Measurements from ENCODE around the gene RAB5B. TPM values are rescaled to one million over a fixed set of nuclear protein-coding genes. Genes with fewer than 3 reads are reported as not detected.

Gene RAB5B
- total and polyA plus RNA-seq, 10 of the 15 experiments (the other 5 are each of a cell fraction or from before 2014, with no cell fraction given), result 7.5 to 149 (median 37.8) TPM

DNA sequence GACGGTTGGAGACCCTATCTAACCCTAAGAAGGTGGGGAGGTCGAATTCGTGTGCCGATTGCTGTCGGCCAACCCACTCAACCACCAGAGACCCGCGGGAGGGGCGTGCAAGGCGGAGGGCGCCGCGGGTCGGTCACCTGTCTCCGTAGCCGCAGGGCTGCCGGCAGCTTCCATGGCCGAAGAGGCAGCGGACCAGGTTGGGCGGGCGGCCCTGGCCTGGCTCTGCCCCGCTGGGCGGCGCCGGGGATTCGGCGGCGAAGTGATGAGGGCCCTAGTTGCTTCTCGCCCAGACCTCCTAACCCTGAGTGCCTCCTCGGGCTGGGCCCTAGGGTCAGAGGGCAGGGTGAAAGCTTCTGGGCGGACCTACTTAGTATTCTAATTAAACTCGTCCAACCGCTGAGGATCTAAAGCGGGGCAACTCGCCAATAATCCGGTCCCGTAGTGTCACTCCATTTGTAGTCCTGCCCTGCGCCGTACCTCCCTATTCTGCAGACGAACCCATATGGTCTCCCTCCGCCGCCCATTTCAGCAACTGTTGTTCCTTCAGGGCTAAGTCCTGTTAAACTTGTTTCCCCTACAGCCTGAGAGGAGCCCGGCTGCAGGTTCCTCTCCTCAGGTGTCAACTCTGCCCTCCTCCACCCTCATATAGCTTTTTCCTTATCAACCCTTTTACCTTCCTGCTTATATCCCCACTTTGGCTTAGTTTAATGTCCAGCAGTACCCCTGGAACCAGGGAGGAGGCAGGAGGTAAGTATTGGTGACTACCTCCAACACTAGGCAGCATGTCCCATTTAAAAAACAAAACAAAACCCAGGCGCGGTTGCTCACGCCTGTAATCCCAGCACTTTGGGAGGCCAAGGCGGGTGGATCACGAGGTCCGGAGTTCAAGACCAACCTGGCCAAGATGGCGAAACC lies 46.0 kb upstream of the RAB5B start, which contains the start of gene PYM1:
TSS of gene PYM1 (minus strand) at position 307 of the 915 bp plus-strand sequence. CDS start at position 174, 133 bp downstream.
- H3K9me3 ChIP-seq (replicated peaks; ENCODE audit: control insufficient read depth, insufficient read depth, low read length), result no peaks in the 10 kb centered on the region
- peak within 1 kb of the TSS; percentile 96 for H3K27ac ChIP-seq (ENCODE audit: control insufficient read depth, insufficient read depth)
- BruUV-seq (replicated peaks), result no TSS peak
- ChIA-PET RAD21 (ENCODE audit: unreplicated experiment) (interaction anchor here (0.7 to 5.3 kb wide), 9 partner anchors 12 to 188 kb away, joined by 3 to 30 read pairs (median 12); partner anchors contain the start of genes DNAJC14, ORMDL2, RAB5B and SARNP), SMC1A (ENCODE audit: uncharacterized antibody, unreplicated experiment) (interaction anchor here (0.8 to 4.8 kb wide), 12 partner anchors 9 to 208 kb away, joined by 3 to 34 read pairs (median 6); partner anchors contain the start of genes DNAJC14, ORMDL2, RDH5 and SARNP), CTCF (interaction anchor here (0.7 to 6.8 kb wide), 18 partner anchors 11 to 262 kb away, joined by 3 to 57 read pairs (median 4); partner anchors contain the start of genes DNAJC14, GDF11, ORMDL2 and PA2G4), POLR2A (interaction anchor here (0.6 to 7.3 kb wide), 17 partner anchors 8 to 797 kb away, joined by 3 to 66 read pairs (median 6); partner anchors contain the start of genes CD63, DNAJC14, NACA and ORMDL2)
- peak within 1 kb of the TSS; percentile 61 for H2AFZ ChIP-seq (ENCODE audit: control insufficient read depth, low read depth, low read length)
- H3K36me3 ChIP-seq (ENCODE audit: control insufficient read depth in 2 of 2, insufficient read depth in 2 of 2, low read length in 1 of 2), result peaks cover 0 to 11% of the 10 kb centered on the region in 2 experiments; a peak in 1 of 4 replicates
- no peaks in the 10 kb centered on the region for H4K20me1 ChIP-seq (ENCODE audit: control insufficient read depth, insufficient read depth)
- H3K27me3 ChIP-seq (replicated peaks in 1 of 2; ENCODE audit: control insufficient read depth in 2 of 2, insufficient read depth in 2 of 2, low read length in 1 of 2), result no peaks in the 10 kb centered on the region
- under 1% methylated on average over 49 of the region's 49 CpGs for WGBS (ENCODE audit: insufficient coverage, insufficient replicate concordance, low lambda C conversion rate, missing lambda C conversion rate)
- peak; percentile 62 for ATAC-seq
- H3K4me3 ChIP-seq, result peak within 1 kb of the TSS; percentile 93
- peaks cover 4% of the 10 kb centered on the region; the same call in 1 of the 2 replicates for H3K4me1 ChIP-seq (ENCODE audit: control insufficient read depth, insufficient read depth, low read length)
- peaks cover 65% of the 10 kb centered on the region for H3K79me2 ChIP-seq (ENCODE audit: control insufficient read depth, insufficient read depth, low read length)
- H3K9ac ChIP-seq (ENCODE audit: control insufficient read depth, insufficient read depth, low read length), result peak within 1 kb of the TSS; percentile 99
- intact Hi-C loops (cut with micrococcal nuclease; ENCODE audit: unreplicated experiment), result loop anchor here (2.0 to 5.0 kb wide), 3 partner anchors 111 to 189 kb away; partner anchors contain the start of genes PA2G4, RPL41, SARNP and ZC3H10
- in situ Hi-C loops (cut with MboI), result loop anchor here (5.0 kb wide), 1 partner anchor 101 kb away; the partner anchor contains the start of gene DNAJC14
- peak; percentile 23 for FAIRE-seq
- peak within 1 kb of the TSS; percentile 98 for H3K4me2 ChIP-seq (ENCODE audit: control insufficient read depth, insufficient read depth)
- peak; percentile 76 for DNase-seq (ENCODE audit: low read depth, low spot score)
- TF ChIP-seq NFYB (IDR thresholded peaks at IDR 0.05; ENCODE audit: insufficient read depth, low read depth, low read length), result peak; percentile 60; the same call in 1 of the 2 replicates
- TF ChIP-seq CHD2 (IDR thresholded peaks at IDR 0.05; ENCODE audit: borderline replicate concordance, low read depth, low read length), result no peak
- TF ChIP-seq YBX1 (IDR thresholded peaks at IDR 0.05), result no peak
- no peak for TF ChIP-seq HCFC1 (IDR thresholded peaks at IDR 0.05; ENCODE audit: low read length)
- TF ChIP-seq BHLHE40 (IDR thresholded peaks at IDR 0.05; ENCODE audit: borderline replicate concordance in 1 of 2, low read depth in 2 of 2, low read length in 1 of 2), result peak in 1 of 2 experiments; percentile 57; a peak in 1 of 4 replicates
- TF ChIP-seq, protein P1, sequence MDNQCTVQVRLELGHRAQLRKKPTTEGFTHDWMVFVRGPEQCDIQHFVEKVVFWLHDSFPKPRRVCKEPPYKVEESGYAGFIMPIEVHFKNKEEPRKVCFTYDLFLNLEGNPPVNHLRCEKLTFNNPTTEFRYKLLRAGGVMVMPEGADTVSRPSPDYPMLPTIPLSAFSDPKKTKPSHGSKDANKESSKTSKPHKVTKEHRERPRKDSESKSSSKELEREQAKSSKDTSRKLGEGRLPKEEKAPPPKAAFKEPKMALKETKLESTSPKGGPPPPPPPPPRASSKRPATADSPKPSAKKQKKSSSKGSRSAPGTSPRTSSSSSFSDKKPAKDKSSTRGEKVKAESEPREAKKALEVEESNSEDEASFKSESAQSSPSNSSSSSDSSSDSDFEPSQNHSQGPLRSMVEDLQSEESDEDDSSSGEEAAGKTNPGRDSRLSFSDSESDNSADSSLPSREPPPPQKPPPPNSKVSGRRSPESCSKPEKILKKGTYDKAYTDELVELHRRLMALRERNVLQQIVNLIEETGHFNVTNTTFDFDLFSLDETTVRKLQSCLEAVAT (IDR thresholded peaks at IDR 0.05), result peak; percentile 58; the same call in 1 of the 2 replicates
- TF ChIP-seq, protein P2, sequence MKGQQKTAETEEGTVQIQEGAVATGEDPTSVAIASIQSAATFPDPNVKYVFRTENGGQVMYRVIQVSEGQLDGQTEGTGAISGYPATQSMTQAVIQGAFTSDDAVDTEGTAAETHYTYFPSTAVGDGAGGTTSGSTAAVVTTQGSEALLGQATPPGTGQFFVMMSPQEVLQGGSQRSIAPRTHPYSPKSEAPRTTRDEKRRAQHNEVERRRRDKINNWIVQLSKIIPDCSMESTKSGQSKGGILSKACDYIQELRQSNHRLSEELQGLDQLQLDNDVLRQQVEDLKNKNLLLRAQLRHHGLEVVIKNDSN (IDR thresholded peaks at IDR 0.05; ENCODE audit: borderline replicate concordance, extremely low read length, insufficient read depth, low read depth, low read length), result no peak
- no peak for TF ChIP-seq NRF1 (conservative IDR thresholded peaks at IDR 0.05; ENCODE audit: low read depth, low read length)
- peak; percentile 50; the same call in 1 of the 2 replicates for TF ChIP-seq POLR2AphosphoS2 (IDR thresholded peaks at IDR 0.05; ENCODE audit: low read depth, low read length)
- TF ChIP-seq DPF2 (IDR thresholded peaks at IDR 0.05), result peak; percentile 50; the same call in 1 of the 2 replicates
- TF ChIP-seq, protein P3, sequence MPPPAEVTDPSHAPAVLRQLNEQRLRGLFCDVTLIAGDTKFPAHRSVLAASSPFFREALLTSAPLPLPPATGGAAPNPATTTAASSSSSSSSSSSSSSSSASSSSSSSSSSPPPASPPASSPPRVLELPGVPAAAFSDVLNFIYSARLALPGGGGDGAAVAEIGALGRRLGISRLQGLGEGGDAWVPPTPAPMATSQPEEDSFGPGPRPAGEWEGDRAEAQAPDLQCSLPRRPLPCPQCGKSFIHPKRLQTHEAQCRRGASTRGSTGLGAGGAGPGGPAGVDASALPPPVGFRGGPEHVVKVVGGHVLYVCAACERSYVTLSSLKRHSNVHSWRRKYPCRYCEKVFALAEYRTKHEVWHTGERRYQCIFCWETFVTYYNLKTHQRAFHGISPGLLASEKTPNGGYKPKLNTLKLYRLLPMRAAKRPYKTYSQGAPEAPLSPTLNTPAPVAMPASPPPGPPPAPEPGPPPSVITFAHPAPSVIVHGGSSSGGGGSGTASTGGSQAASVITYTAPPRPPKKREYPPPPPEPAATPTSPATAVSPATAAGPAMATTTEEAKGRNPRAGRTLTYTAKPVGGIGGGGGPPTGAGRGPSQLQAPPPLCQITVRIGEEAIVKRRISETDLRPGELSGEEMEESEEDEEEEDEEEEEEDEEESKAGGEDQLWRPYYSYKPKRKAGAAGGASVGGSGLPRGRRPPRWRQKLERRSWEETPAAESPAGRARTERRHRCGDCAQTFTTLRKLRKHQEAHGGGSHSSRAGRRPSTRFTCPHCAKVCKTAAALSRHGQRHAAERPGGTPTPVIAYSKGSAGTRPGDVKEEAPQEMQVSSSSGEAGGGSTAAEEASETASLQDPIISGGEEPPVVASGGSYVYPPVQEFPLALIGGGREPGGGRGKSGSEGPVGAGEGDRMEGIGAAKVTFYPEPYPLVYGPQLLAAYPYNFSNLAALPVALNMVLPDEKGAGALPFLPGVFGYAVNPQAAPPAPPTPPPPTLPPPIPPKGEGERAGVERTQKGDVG (CRISPR knock-in tag; IDR thresholded peaks at IDR 0.05), result no peak
- 0 out of 2 replicates have a peak, but pooled peaks have one; percentile 1 for TF ChIP-seq MEF2A (IDR thresholded peaks at IDR 0.05; ENCODE audit: insufficient read depth, low read depth, low read length)
- TF ChIP-seq YY1 (IDR thresholded peaks at IDR 0.05; ENCODE audit: low read depth, low read length), result peak; percentile 77
